Ishikawa (cell line): ENCODE data around the gene OR2D3.

Experiments
- CEBPB ChIP-seq: IDR thresholded peaks from 2 replicates; pipeline ENCODE4 v1.6.1; 2012
- CREB1 ChIP-seq: IDR thresholded peaks from 2 replicates; pipeline ENCODE4 v1.6.1; 2012; ENCODE audit warnings: low read depth
- EGR1 ChIP-seq: IDR thresholded peaks from 2 replicates; pipeline ENCODE4 v1.6.1; 2012
- EP300 ChIP-seq: IDR thresholded peaks from 2 replicates; pipeline ENCODE4 v1.6.1; 2012; ENCODE audit warnings: borderline replicate concordance
- FOXM1 ChIP-seq: IDR thresholded peaks from 2 replicates; pipeline ENCODE4 v1.6.1; 2012; ENCODE audit warnings: low read depth, borderline replicate concordance
- NFIC ChIP-seq: IDR thresholded peaks from 2 replicates; pipeline ENCODE4 v1.6.1; 2012
- REST ChIP-seq: IDR thresholded peaks from 2 replicates; pipeline ENCODE4 v1.6.1; 2012; ENCODE audit warnings: low read depth, mild to moderate bottlenecking
- TAF1 ChIP-seq: IDR thresholded peaks from 2 replicates; pipeline ENCODE4 v1.6.1; 2012; ENCODE audit warnings: low read depth, mild to moderate bottlenecking
- TCF12 ChIP-seq: IDR thresholded peaks from 2 replicates; pipeline ENCODE4 v1.6.1; 2012; ENCODE audit warnings: low read depth
- TEAD4 ChIP-seq: IDR thresholded peaks from 2 replicates; pipeline ENCODE4 v1.6.1; 2012
- YY1 ChIP-seq: IDR thresholded peaks from 2 replicates; pipeline ENCODE4 v1.6.1; 2012; ENCODE audit warnings: low read depth
- ZBTB7A ChIP-seq: IDR thresholded peaks from 2 replicates; pipeline ENCODE4 v1.6.1; 2012; ENCODE audit warnings: low read depth
- TF ChIP-seq, protein P1 (sequence below): IDR thresholded peaks from 2 replicates; pipeline ENCODE4 v1.6.1; 2012

DNA sequence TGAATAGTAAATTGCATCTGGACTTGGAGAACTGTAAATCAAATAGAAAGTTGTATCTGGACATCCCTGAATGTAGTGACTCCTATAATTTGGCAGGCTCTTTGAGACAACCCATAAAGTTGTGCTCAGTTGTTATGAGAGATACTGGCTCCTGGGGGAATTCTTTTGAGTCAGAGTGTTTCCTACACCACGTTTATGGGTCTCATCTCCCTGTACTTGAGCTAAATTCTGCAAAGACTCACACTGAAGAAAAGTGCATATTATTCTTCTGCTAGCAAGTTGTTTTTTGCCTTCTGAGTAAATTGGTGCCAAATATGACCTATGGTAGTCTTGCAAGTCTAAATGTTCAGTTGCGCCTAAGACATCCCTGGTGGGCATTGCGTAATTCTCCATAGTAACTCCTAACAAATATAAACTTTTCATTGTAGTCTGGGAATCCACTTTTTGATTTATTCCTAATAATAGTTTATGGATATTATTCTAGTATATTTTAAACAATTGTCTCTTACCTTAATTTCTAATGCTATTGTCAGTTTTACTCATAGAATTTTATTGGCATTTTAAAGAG, 10.4 kb downstream of the OR2D3 start:
- no peak for TF ChIP-seq CEBPB
- no peak for TF ChIP-seq YY1
- no peak for TF ChIP-seq CREB1
- TF ChIP-seq, protein P1, sequence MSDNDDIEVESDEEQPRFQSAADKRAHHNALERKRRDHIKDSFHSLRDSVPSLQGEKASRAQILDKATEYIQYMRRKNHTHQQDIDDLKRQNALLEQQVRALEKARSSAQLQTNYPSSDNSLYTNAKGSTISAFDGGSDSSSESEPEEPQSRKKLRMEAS = no peak
- no peak for TF ChIP-seq EP300
- no peak for TF ChIP-seq ZBTB7A
- no peak for TF ChIP-seq TCF12
- TF ChIP-seq REST = no peak
- TF ChIP-seq TEAD4 = no peak
- no peak for TF ChIP-seq FOXM1
- TF ChIP-seq EGR1 = no peak
- no peak for TF ChIP-seq TAF1
- no peak for TF ChIP-seq NFIC
